K562 (cell line): ENCODE data around the gene CEACAM18. TPM values are rescaled to one million over a fixed set of nuclear protein-coding genes. Genes with fewer than 3 reads are reported as not detected.

Source experiments
- CLOCK ChIP-seq: fragments of 250-450 bp; sonication (Bioruptor Pico); IDR thresholded peaks from 2 replicates; pipeline ENCODE4 v1.4.0; 2020; ENCODE audit warnings: mild to moderate bottlenecking, moderate library complexity, borderline replicate concordance
- DLX4 ChIP-seq: fragments of 250-450 bp; sonication (Bioruptor Pico); IDR thresholded peaks from 2 replicates; pipeline ENCODE4 v1.6.1; 2021; ENCODE audit warnings: mild to moderate bottlenecking
- FOSL1 ChIP-seq: fragments of 200-800 bp; sonication (Bioruptor generic); conservative IDR thresholded peaks from 2 replicates; pipeline ENCODE4 v1.6.1; 2016; ENCODE audit warnings: missing genetic modification characterization, missing compliant biosample characterization
- FOXK1 ChIP-seq: sonication (generic); formaldehyde crosslinking; IDR thresholded peaks from 2 replicates; pipeline ENCODE4 v1.8.0; 2022; ENCODE audit warnings: missing genetic modification reagents, mild to moderate bottlenecking, borderline replicate concordance
- HIVEP1 ChIP-seq: fragments of 250-450 bp; sonication (Bioruptor Pico); IDR thresholded peaks from 2 replicates; pipeline ENCODE4 v1.4.0; 2020; ENCODE audit warnings: mild to moderate bottlenecking
- PML ChIP-seq: IDR thresholded peaks from 2 replicates; pipeline ENCODE4 v1.6.1; 2012; ENCODE audit warnings: low read length, inconsistent platforms
- RHOXF2B ChIP-seq: fragments of 250-450 bp; sonication (Bioruptor Pico); conservative IDR thresholded peaks from 2 replicates; pipeline ENCODE4 v1.5.1; 2021
- SMARCA4 ChIP-seq: fragments of 450-650 bp; IDR thresholded peaks from 2 replicates; pipeline ENCODE4 v1.6.1; 2016
- TRIM24 ChIP-seq, 2 experiments: fragments of 450-650 bp; IDR thresholded peaks; 2 replicates each; pipeline ENCODE4 v1.6.1; 2016
- ZFX ChIP-seq: sonication (generic); formaldehyde crosslinking; IDR thresholded peaks from 2 replicates; pipeline ENCODE4 v1.8.0; 2022; ENCODE audit warnings: mild to moderate bottlenecking, missing genetic modification reagents, moderate library complexity
- ZNF668 ChIP-seq: fragments of 250-450 bp; sonication (Bioruptor Pico); IDR thresholded peaks from 2 replicates; pipeline ENCODE4 v1.8.0; 2022; ENCODE audit warnings: mild to moderate bottlenecking, inconsistent platforms
- polyA plus RNA-seq, 8 experiments: library from polyadenylated mRNA; depleted of rRNA in 4 of 8; stranded (reverse) in 5 of 8; unstranded in 3 of 8; fragments of >200 nt; fragmentation: Nextera tagmentation in 2 of 8; fragmentation: Illumina TruSeq in 1 of 8; extraction: Ambion mirVana in 2 of 8; extraction: Trizol in 1 of 8; gene quantifications; 2 replicates each; pipeline versions ENCODE4 v1.2.1 to v1.2.3, GENCODE V29; 2011 to 2014; ENCODE audit warnings: inconsistent platforms in 1 of 8, missing spikeins in 1 of 8
- total RNA-seq, 7 experiments: library from RNA; depleted of rRNA in 6 of 7; stranded (reverse); fragments of >200 nt in 6 of 7; fragmentation: Illumina TruSeq in 2 of 7; extraction: Trizol in 2 of 7; gene quantifications; 2 replicates each; pipeline versions ENCODE4 v1.2.1 to v1.2.3, GENCODE V29; 2011 to 2021; ENCODE audit warnings: low replicate concordance in 1 of 7
- TF ChIP-seq, protein P1 (sequence below), 2 experiments: IDR thresholded peaks in 1 of 2; conservative IDR thresholded peaks in 1 of 2; 2 replicates each; pipeline ENCODE4 v1.6.1; 2016; ENCODE audit warnings: low read depth in 2 of 2, mild to moderate bottlenecking in 1 of 2, missing compliant biosample characterization in 1 of 2, missing genetic modification characterization in 1 of 2, moderate library complexity in 1 of 2

CEACAM18 gene
- total and polyA plus RNA-seq, 9 of the 15 experiments (the other 6 are each of a cell fraction or from before 2014, with no cell fraction given) = 0.08 to 0.24 (median 0.15) TPM; not detected in 3

- TF ChIP-seq CLOCK (CRISPR knock-in tag) (no peak), FOXK1 (CRISPR knock-in tag) (no peak), ZNF668 (CRISPR knock-in tag) (no peak), ZFX (no peak), TRIM24 (IDR thresholded peaks at IDR 0.05) (no peak), SMARCA4 (no peak), RHOXF2B (CRISPR knock-in tag) (no peak), DLX4 (CRISPR knock-in tag) (no peak), PML (no peak), HIVEP1 (no peak), FOSL1 (tag) (0 out of 2 replicates have a peak, but pooled peaks have one; percentile 15)
- TF ChIP-seq, protein P1, sequence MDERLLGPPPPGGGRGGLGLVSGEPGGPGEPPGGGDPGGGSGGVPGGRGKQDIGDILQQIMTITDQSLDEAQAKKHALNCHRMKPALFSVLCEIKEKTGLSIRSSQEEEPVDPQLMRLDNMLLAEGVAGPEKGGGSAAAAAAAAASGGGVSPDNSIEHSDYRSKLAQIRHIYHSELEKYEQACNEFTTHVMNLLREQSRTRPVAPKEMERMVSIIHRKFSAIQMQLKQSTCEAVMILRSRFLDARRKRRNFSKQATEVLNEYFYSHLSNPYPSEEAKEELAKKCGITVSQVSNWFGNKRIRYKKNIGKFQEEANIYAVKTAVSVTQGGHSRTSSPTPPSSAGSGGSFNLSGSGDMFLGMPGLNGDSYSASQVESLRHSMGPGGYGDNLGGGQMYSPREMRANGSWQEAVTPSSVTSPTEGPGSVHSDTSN (CRISPR knock-in tag; IDR thresholded peaks at IDR 0.05; ENCODE audit: low read depth) = no peak
- TF ChIP-seq, protein P1 (tag; conservative IDR thresholded peaks at IDR 0.05; ENCODE audit: low read depth) = no peak
Observed at GRCh38 chr19:51472607-51473006, 5.7 kb upstream of the CEACAM18 start (continued).
